Fibroblast of skin of left biceps (primary cell): ENCODE data around the gene LRFN4.

ENCODE experiments used
- DNase-seq, 2 experiments: peaks; one replicate each; pipeline ENCODE4 v3.0.0-alpha.2; 2013; ENCODE audit warnings: low read depth in 2 of 2

The LRFN4 gene

DNA sequence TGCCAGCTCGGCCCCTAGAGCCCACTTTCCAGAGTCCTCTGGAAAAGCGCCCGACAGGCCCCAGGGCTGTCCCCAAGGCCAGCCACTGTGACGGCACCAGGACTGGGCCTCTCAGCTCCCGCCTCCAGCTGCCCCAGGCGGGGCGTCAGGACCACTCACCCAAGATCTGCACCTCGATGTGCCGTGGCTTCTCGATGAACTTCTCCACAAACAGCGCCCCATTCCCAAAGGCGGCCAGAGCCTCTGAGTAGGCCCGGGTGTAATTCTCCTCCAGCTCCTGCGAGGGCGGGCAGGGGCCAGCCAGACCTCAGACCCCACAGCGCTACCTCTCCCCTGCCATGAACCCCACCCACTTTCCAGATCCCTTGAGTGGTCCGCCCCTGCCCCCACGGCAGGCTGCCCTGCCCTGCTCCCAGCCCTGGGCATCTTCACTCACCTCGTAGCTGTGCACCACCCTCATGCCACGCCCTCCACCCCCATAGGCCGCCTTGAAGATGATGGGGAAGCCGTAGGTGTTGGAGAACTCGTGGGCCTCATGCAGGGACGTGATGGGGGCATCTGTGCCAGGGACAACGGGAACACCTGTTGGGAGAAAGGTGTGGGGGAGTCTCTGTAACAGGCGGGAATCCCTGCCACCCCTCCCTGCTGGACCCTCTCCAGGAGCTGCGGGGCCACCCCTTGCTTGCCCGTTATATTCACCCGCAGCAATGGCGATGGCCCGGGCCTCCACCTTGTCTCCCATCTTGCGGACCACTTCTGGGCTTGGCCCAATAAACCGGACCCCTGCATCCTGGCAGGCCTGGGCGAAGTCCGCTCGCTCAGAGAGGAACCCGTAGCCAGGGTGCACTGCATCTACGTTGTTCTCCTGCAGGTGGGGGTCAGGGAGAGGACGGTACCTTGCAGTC lies 14.0 kb downstream of the LRFN4 start:
- DNase-seq, result no peak

DNA sequence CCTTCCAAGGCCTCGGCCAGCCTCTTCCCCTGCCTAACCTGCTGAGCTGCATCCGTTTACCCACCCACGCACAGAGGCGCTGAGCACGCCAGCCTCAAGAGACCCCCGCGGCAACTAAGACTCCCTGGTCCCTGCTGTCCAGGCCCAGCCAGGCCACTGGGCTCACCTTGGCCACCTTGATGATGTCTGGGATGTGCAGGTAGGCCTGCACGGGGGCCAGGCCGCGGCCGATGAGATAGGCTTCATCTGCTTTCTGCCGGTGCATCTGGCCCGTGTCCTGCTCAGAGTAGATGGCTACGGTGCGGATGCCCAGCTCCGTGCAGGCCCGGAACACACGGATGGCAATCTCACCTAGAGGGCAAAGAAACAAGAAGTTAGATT lies 14.6 kb downstream of the LRFN4 start:
- DNase-seq, result no peak

DNA sequence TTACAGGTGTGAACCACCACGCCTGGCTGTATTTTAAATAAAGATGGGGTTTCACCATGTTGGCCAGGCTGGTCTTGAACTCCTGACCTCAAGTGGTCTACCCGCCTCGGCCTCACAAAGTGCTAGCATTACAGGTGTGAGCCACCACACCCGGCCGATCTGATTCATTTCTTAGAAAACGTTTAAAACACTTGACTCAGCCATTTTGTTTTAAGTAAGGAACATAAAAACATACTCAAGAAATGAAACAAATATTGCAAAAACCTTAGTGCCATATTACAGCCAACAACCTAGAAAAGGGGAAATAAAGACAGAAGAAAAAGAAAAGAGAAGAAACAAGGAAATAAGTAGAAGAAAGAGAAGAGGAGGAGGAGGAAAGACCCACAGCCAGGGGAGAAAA lies 17.4 kb downstream of the LRFN4 start:
- DNase-seq, result no peak

DNA sequence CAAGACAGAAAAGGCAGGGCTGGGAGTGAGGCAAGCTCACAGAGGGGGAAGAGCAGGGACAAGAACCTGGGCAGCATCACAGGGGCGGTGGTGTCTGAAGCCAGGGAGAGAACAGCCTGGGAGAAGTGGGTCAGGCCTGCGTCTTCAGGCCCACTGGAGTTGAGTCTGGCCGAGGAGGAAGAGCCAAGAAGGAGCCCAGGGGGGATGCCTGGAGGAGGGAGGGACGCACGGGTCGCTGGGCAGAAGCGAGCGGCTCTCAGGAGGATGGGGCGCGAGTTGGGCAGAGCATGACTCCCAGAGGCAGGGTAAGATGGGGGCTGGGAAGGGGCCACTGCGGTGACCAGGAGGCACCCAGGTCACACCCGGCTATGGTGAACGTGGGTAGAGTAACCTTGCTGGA lies 18.5 kb downstream of the LRFN4 start:
- DNase-seq, result no peak

DNA sequence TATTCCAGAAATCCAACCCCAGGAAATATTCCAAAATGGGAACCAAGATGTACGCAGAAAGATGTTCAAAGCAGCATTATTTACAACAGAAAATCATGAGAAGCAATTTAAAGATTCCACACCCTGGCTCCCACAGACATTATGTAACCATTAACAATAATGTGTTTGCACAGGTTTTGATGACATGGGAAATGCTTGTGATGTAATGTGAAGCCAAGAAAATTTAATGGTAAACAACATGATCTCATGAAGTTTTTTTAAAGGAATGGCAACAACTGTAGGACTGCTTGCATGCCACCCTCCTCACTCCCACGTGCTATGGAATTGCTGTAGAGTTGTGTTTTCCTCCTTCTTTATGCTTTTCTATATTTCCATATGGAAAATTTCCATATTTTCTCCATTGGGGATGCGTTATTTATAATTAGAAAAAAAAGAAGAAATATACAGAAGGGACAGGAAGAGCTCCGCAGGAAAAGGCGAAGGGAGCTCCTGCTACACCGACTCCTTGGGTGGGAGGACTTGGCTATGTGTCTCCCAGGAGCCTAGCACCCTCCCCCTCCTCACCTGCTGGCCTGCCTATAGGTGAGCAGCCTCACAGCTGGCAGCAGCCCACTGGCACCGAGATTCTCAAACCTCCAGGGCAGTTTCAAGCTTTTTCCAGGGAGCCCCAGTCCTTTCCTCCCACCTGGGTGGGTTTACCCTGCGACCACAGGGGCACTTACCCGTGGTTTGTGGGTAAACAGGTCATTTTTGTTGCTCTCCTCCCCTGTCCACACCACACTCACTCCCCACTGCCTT lies 20.9 kb downstream of the LRFN4 start:
- no peak for DNase-seq

DNA sequence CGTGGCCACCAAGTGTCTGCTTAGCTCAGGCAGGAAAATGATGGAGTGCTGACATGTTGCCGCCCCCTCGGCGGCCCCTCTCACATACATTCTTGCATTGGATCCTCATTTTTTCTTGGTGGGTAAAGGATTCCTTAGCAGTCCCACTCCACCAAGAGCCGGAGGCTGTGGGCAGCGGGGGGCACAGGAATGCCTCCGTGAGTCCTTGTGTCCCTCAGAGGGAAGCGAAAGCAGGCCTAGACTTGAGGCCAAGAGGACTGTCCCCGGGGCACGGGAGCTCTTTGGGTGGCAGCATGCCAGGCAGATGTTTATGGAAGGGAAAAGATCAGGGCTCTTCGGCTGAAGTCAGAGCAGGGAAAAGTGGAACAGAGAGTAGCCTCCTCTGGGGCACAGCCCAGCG lies 21.6 kb downstream of the LRFN4 start:
- no peak for DNase-seq

DNA sequence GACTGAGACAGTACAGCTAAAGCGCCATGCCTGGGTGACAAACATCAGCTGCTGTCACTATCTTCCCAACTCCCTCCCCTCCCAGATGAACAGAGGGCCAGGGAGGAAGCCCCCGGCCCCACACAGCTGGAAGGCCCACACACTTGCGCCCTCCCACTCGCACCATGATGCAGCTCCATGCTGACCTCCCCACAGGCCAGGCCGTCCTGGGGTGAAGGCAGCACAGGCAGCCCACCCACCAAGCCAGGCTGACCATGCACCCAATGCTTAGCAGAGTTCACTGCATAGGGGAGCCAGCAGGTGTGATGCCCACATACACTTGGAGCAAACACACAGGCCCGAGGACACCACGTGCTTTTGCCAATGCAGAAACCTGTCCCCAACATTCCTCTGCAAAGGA lies 22.1 kb downstream of the LRFN4 start:
- DNase-seq, result no peak

DNA sequence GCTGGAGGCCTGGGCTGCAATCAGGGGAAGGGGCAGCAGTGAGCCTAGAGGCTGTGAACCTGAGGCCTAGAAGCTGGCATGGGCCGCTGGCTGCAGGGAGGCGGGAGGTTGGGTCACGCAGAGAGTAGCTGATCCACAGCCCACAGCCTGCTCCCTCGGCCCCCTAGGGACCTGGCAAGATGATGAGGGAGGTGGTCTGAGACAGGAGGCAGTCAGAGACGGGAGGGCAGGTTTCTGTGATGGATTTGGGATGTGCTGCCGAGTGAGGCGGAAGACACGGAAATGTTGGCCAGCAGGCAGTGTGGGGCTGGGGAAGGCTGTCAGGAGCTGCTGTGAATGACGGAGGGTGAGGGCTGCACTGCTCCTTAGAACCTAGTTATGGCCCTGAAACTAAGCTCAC lies 22.7 kb downstream of the LRFN4 start:
- no peak for DNase-seq

DNA sequence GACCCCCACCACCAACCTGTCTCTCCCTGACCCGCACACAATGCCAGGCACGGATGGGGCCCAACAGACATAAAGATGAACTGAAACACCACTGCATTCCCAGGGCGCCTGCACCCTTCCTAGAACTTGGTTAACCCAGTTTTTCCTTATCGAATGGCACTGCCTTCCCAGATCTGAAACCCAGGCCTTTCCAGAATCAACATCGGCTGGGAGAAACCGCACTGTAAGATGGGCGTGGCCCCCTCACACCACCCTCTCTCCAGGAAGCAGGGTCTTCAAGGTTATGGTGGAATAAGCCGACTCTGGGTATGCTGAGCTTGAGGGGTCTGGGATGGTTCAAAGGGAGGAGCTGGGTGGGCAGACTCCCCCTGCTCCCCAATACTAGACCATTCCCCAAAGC lies 23.1 kb downstream of the LRFN4 start:
- no peak for DNase-seq

DNA sequence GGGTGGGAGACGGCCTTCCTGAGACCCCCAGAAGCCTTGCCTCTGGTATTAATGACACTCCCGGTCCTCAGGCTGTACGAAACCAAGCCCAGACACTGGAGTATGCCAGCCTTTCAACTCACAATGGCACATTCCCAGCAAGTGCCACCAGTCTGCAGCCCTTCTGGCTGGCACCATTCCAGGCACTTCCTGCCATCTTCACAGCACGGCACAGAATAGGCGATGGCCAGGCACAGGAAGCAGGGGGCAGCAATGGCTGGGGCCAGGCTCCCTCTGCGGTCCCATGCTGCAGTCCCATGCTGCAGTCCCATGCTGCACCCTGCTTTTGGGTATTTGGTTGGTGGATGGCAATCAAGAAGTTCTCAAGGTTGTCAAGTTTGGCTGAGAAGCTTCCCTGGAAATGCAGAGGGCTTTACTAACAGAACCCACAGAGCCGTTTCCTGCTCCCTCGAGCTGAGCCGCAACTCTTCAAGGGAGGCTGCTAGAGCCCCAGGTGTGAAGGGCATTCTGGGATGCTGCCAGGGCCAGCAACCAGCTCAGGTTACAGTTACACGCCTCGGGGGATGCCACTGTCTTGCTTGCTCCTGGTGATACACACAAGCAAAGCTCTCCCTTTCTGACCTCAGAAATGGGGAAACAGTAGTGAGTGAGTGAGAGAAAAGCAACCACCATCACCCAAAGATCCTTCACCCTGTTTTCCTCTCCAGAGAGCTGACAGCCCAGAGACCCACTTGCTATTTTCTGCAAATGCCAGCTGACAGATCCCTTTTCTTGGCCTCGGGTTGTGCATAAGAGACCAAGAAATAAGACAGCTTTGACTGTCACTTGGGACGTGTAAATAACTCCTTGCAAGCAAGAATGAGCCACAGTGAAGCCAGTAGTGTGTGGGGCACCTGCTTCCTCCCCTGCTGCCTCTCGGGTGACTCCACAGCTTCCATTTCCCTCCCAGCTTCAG lies 23.9 kb downstream of the LRFN4 start:
- DNase-seq, result no peak

DNA sequence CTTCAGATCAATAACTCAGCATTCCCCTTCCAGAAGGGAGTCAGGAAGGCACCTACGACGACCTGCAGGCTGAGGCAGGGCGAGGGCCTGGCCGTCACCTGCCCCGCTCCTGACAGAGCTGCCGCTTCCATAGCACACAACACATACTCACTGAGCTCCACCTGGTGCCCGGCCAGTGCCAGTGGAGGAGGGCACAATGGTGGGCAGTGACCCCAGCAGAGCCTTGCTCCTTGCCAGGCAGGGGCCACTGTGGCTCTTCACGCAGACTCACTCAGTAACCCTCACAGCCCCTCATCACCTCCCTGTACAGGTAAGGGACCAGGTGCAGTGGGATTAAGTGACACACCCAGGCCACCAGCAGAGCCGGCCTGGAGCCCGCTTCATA lies 24.6 kb downstream of the LRFN4 start:
- DNase-seq, result no peak

DNA sequence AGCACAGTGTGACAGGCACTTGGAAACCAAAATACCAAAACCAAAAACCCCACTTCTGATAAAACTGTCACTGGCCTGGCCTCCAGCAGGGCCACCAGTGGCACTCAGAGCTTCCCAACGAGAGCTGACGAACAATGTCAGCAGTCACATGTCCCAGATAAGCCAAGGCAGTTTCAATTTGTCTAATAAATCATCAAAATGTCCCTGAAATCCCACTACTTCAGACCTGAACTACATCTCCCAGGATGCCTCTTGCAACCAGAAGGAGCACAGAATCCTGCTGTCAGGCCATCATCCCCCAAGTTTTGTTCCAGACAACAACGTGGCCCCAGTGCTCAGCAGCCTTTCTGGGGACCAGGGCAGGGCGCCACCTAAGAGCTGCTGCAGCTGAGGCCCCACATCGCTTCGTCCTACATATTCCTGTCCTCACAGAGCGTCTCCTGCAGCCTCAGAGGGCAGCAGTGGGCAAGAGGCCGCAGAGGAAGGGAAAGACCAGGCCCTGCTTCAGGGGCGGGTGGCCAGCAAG lies 25.1 kb downstream of the LRFN4 start:
- DNase-seq, result no peak

DNA sequence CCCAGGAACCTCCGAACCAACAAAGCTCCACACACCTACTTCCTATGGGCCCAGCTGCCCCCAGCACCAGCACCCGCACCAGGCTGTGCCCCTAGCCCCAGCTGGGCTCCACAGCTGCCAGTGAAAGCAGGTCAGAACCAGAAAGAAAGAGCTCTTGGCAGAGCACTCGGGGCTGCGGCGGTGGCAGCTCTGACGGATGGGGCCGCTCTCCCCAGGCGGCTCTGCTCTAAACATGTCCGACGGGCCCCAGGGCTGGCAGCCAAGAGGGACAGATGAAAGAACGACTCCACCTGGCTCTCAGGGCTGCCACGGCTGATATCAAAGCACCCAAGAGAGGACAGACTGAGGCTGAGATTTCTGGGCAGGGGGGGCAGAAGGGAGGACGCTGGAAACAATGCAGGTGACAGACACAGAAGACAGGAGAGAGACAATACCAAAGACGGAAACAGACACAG lies 25.7 kb downstream of the LRFN4 start:
- no peak for DNase-seq

DNA sequence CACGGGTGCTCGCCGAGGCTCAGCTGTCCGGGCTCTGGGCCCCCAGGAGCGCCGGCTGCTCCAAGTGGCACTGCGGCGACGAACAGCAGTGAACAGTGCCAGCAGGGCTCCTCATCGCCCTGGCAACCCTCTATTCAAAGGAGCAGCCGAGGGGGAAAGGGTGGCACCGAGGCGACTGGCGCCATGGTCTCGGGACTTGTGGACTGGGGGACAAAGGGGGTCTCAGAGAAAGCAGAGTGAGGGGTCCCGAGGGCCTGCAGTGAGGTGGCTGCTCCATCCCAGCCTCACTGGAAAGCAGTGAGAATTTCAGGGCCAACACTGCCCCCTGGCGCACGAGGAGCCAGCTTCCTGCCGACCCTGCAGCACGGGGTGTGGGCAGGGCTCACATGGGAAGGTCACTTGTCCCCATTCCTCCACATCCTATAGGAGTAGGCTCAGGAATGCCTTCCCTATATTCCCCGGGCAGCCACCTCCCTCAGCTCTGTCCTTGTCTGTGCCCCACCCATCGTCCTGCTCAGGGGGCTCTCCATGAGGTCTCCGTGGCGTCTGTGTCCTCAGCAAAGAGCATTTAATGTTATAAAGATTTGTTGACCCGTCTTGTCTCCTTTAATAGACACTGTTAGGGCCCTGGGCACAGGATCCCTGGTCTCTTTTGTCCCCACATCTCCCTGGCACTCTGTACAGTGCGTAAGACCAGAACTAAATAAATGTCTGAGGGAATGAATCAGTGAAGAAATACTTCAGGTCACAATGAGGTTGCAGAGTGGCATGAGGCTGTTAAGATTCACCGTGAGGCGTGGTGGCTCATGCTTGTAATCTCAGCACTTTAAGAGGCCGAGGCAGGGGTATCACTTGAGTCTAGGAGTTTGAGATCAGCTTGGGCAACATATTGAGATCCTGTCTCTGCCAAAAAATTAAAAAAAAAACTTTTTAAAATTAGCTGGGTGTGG lies 26.4 kb downstream of the LRFN4 start:
- DNase-seq, result no peak

DNA sequence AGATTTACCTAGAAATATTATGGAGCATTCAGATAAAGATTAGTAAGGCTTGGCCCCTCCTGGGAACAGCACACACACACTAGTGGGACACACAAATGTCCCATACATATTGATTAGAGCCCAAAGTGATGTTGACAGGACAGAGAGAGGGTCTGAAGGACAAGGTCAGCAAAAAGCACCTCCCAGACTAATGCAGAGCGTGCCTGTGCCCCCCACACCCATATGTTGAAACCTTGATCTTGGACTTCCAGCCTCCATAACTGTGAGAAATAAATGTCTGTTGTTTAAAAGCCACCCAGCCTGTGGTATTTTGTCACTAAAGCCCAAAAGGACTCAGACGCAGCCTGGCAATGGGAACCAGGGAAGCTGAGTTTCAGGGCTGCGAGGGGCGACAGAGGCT lies 27.6 kb downstream of the LRFN4 start:
- DNase-seq, result no peak

DNA sequence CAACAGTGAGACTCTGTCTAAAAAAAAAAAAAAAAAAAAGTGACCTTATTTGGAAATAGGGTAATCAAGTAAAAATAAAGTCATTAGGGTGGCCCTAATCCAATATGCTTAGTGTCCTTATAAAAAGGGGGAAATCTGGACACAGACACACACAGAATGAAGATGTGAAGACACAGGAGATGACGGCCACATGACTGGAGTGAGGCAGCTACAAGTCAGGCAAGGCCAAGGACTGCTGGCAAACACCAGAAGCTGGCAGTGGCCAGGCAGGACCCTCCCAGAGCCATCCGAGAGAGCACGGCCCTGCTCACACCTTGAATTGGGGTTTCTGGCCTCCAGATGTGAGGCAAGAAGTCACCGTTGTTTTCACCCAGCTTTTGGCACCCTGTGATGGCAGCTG lies 28.6 kb downstream of the LRFN4 start:
- no peak for DNase-seq

DNA sequence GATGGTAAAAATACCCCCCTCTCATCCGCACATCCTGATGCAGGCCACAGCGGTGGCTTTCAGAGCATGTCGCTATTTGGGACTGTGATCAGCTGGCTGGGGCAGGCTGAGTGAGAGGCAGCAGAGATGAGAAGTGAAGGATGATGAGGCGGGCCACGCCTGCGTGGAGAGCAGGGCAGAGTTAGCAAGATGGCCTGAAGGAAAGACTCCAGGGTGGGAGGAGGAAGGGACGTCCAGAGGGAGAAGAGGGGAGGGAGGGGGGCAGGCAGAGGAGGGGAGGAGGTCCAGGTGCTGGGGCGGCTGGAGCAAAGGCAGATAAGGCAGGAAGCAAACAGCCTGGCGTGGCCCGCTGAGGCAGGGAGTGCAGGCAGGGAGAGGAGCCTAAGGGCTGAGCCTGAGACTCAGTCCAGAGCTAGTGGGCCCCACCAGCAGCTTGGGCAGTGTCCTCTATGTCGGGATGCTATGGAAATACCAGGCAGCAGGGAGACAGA lies 29.1 kb downstream of the LRFN4 start:
- DNase-seq, result no peak

DNA sequence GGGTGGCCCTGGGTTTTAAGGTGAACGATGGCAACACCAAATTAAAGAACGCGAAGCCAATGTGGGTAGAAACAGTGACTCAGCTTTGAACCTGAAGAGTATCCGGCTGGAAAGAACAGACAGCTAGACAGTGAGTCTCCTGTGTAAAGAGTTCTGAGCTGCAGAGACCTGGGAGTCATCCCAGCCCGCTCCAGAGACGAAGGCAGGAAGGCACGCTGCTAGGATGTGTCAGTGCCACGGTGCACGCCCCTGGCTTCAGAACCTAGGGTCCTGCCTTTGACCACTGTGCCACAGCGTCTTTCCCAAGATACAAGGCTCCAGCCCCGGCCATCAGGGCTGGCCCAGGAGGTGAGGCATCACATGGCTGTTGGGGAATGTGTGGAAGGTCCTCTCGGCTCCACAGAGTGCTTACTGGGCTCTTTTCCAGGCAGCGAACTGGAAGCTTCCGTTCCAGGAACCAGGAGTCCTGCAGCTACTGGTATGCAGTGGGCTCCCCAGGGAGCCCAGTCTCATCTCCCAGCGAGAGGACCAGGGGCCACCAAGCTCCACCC lies 29.9 kb downstream of the LRFN4 start:
- DNase-seq, result no peak

DNA sequence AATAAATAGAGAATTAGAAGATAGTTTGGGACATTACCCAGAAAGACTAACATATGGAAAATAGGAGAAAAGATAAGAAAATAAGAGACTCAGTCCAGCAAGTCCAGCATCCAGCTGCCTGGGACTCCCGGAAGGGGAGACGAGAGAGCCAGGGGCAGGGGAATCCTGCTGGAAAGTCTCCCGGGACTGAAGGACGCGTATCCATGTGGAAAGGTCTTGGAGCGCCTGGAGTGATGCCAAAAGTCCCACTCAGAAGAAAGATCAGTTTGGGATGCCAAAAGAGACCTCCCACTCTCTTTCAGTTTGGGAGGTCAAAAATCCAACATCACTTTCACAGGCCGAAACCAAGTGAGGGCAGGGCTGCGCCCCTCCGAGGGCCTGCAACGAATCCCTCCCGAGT lies 30.7 kb downstream of the LRFN4 start:
- DNase-seq, result no peak

DNA sequence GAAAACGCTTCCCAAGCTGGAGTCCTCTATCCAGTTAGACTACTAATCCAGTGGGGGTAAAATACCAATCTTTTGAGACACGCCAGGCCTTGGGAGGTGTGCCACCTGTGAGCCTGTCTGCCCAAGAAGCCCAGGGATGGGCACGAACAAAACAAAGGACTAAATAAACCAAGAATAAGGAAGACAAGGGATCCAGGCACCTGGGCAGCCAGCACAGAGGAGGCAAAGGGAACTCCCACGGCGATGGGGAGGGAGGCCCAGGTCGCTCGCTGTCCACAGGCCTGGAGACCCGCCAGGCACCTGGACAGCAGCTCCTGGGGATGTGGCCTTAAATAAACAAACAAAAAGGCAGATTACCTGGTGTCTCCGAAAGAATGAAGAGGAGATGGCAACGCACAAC lies 31.4 kb downstream of the LRFN4 start:
- DNase-seq, result no peak
